ENCODE measurements around the gene SLC12A6.

- TF ChIP-seq, protein P1, sequence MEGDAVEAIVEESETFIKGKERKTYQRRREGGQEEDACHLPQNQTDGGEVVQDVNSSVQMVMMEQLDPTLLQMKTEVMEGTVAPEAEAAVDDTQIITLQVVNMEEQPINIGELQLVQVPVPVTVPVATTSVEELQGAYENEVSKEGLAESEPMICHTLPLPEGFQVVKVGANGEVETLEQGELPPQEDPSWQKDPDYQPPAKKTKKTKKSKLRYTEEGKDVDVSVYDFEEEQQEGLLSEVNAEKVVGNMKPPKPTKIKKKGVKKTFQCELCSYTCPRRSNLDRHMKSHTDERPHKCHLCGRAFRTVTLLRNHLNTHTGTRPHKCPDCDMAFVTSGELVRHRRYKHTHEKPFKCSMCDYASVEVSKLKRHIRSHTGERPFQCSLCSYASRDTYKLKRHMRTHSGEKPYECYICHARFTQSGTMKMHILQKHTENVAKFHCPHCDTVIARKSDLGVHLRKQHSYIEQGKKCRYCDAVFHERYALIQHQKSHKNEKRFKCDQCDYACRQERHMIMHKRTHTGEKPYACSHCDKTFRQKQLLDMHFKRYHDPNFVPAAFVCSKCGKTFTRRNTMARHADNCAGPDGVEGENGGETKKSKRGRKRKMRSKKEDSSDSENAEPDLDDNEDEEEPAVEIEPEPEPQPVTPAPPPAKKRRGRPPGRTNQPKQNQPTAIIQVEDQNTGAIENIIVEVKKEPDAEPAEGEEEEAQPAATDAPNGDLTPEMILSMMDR (IDR thresholded peaks at IDR 0.05) = no peak
- TF ChIP-seq POLR2A (IDR thresholded peaks at IDR 0.05) = no peak
Observed at GRCh38 chr15:34370643-34371042, 33.1 kb upstream of the SLC12A6 start.

Data from right lobe of liver (tissue), 4 donors.